H9 (cell line): ENCODE data around the gene RASGRF1. TPM values are rescaled to one million over a fixed set of nuclear protein-coding genes. Genes with fewer than 3 reads are reported as not detected.

ENCODE experiments used
- DNase-seq: peaks from one replicate; pipeline ENCODE4 v3.0.0-alpha.2; 2017
- H2AFZ ChIP-seq: one replicate; pipeline ENCODE4 v1.6.1; 2013; ENCODE audit warnings: mild to moderate bottlenecking, low read length, control low read depth, moderate library complexity
- H2AK5ac ChIP-seq: 2 replicates; pipeline ENCODE4 v1.6.1; 2013; ENCODE audit warnings: low read length, control low read depth, mixed read lengths; ENCODE audit not compliant: insufficient read length
- H2BK120ac ChIP-seq: one replicate; pipeline ENCODE4 v1.6.1; 2013; ENCODE audit warnings: low read depth, mild to moderate bottlenecking, low read length, control low read depth, inconsistent platforms; ENCODE audit not compliant: poor library complexity, severe bottlenecking
- H2BK12ac ChIP-seq: 2 replicates; pipeline ENCODE4 v1.6.1; 2013; ENCODE audit warnings: low read length, control low read depth, mixed read lengths, low read depth; ENCODE audit not compliant: insufficient read length
- H2BK15ac ChIP-seq: 2 replicates; pipeline ENCODE4 v1.6.1; 2013; ENCODE audit warnings: low read depth, low read length, control low read depth
- H2BK20ac ChIP-seq: one replicate; pipeline ENCODE4 v1.6.1; 2013; ENCODE audit warnings: low read depth, mild to moderate bottlenecking, low read length, control low read depth, inconsistent platforms; ENCODE audit not compliant: poor library complexity, severe bottlenecking
- H2BK5ac ChIP-seq: 2 replicates; pipeline ENCODE4 v1.6.1; 2013; ENCODE audit warnings: low read length, control low read depth, mixed read lengths; ENCODE audit not compliant: insufficient read length
- H3K14ac ChIP-seq: 2 replicates; pipeline ENCODE4 v1.6.1; 2013; ENCODE audit warnings: low read length, control low read depth; ENCODE audit not compliant: insufficient read depth
- H3K18ac ChIP-seq: 2 replicates; pipeline ENCODE4 v1.6.1; 2013; ENCODE audit warnings: low read depth, mild to moderate bottlenecking, mixed read lengths, low read length, control low read depth; ENCODE audit not compliant: insufficient read length
- H3K23ac ChIP-seq: 2 replicates; pipeline ENCODE4 v1.6.1; 2013; ENCODE audit warnings: low read length, control low read depth, mixed read lengths, low read depth; ENCODE audit not compliant: insufficient read length
- H3K23me2 ChIP-seq: 2 replicates; pipeline ENCODE4 v1.6.1; 2013; ENCODE audit warnings: low read depth, mild to moderate bottlenecking, mixed read lengths, low read length, control low read depth; ENCODE audit not compliant: insufficient read length, poor library complexity, severe bottlenecking
- H3K27ac ChIP-seq: 2 replicates; pipeline ENCODE4 v1.5.1; 2013; ENCODE audit warnings: low read length, control low read depth, mixed read lengths, low read depth; ENCODE audit not compliant: insufficient read length
- H3K27me3 ChIP-seq: 2 replicates; pipeline ENCODE4 v1.6.1; 2013; ENCODE audit warnings: low read length, control low read depth, inconsistent platforms; ENCODE audit not compliant: insufficient read depth
- H3K4ac ChIP-seq: 2 replicates; pipeline ENCODE4 v1.6.1; 2013; ENCODE audit warnings: low read depth, mild to moderate bottlenecking, control low read depth, inconsistent platforms, low read length, moderate library complexity
- H3K4me1 ChIP-seq: 2 replicates; pipeline ENCODE4 v1.6.1; 2013; ENCODE audit warnings: low read length, control low read depth, inconsistent platforms; ENCODE audit not compliant: insufficient read depth
- H3K4me2 ChIP-seq: 2 replicates; pipeline ENCODE4 v1.6.1; 2013; ENCODE audit warnings: low read length, control low read depth, mixed read lengths; ENCODE audit not compliant: insufficient read length, insufficient read depth
- H3K56ac ChIP-seq: 2 replicates; pipeline ENCODE4 v1.6.1; 2013; ENCODE audit warnings: low read depth, mild to moderate bottlenecking, mixed read lengths, low read length, control low read depth; ENCODE audit not compliant: insufficient read length
- H3K79me1 ChIP-seq: 2 replicates; pipeline ENCODE4 v1.6.1; 2013; ENCODE audit warnings: low read depth, mild to moderate bottlenecking, moderate library complexity, low read length, control low read depth, inconsistent platforms; ENCODE audit not compliant: insufficient read depth, poor library complexity, severe bottlenecking
- H3K79me2 ChIP-seq: 2 replicates; pipeline ENCODE4 v1.6.1; 2013; ENCODE audit warnings: low read length, control low read depth, inconsistent platforms; ENCODE audit not compliant: insufficient read depth
- H3K9ac ChIP-seq: 2 replicates; pipeline ENCODE4 v1.6.1; 2013; ENCODE audit warnings: low read length, control low read depth, mixed read lengths; ENCODE audit not compliant: insufficient read length; ENCODE audit errors: extremely low read depth
- H3K9me3 ChIP-seq: one replicate; pipeline ENCODE4 v1.6.1; 2013; ENCODE audit warnings: low read depth, low read length, inconsistent platforms; ENCODE audit not compliant: control insufficient read depth
- H3T11ph ChIP-seq: one replicate; pipeline ENCODE4 v1.6.1; 2013; ENCODE audit warnings: mild to moderate bottlenecking, low read length, control low read depth, inconsistent platforms
- H4K20me1 ChIP-seq: one replicate; pipeline ENCODE4 v1.6.1; 2013; ENCODE audit not compliant: control insufficient read depth, insufficient read length, insufficient read depth
- H4K5ac ChIP-seq: 2 replicates; pipeline ENCODE4 v1.6.1; 2013; ENCODE audit warnings: low read depth, mild to moderate bottlenecking, mixed read lengths, low read length, control low read depth; ENCODE audit not compliant: insufficient read length
- H4K8ac ChIP-seq: replicated peaks from 2 replicates; pipeline ENCODE4 v1.6.1; 2013; ENCODE audit warnings: low read length, control low read depth, mixed read lengths, low read depth; ENCODE audit not compliant: insufficient read length
- H4K91ac ChIP-seq: 2 replicates; pipeline ENCODE4 v1.6.1; 2013; ENCODE audit warnings: low read depth, mild to moderate bottlenecking, moderate library complexity, mixed read lengths, low read length, control low read depth; ENCODE audit not compliant: insufficient read length
- H3K27ac Mint-ChIP-seq, 3 experiments: 2 replicates in 2 of 3; 3 replicates in 1 of 3; pipeline ENCODE4 v1.8.0; 2020 to 2021; ENCODE audit warnings: mixed read lengths in 3 of 3, mild to moderate bottlenecking in 1 of 3, moderate library complexity in 1 of 3
- H3K27me3 Mint-ChIP-seq: 2 replicates; pipeline ENCODE4 v1.8.0; 2021; ENCODE audit warnings: low read depth, mild to moderate bottlenecking, moderate library complexity, mixed read lengths
- H3K36me3 Mint-ChIP-seq, 3 experiments: 2 replicates in 2 of 3; 3 replicates in 1 of 3; pipeline ENCODE4 v1.8.0; 2020 to 2021; ENCODE audit warnings: low read depth in 3 of 3, mixed read lengths in 3 of 3; ENCODE audit not compliant: insufficient read depth in 1 of 3
- H3K4me1 Mint-ChIP-seq, 2 experiments: 2 replicates each; pipeline ENCODE4 v1.8.0; 2020; ENCODE audit warnings: mixed read lengths in 2 of 2
- H3K4me3 Mint-ChIP-seq, 2 experiments: 2 replicates in 1 of 2; 3 replicates in 1 of 2; pipeline ENCODE4 v1.8.0; 2020 to 2021; ENCODE audit warnings: mild to moderate bottlenecking in 2 of 2, mixed read lengths in 2 of 2, moderate library complexity in 1 of 2
- H3K9me3 Mint-ChIP-seq, 2 experiments: 2 replicates in 1 of 2; 3 replicates in 1 of 2; pipeline ENCODE4 v1.8.0; 2020; ENCODE audit warnings: mild to moderate bottlenecking in 2 of 2, mixed read lengths in 2 of 2, moderate library complexity in 1 of 2
- WGBS: extraction: QIAGEN DNeasy Blood & Tissue Kit; methylation state at CpG from one replicate; pipeline ENCODE4 v1.1.7; 2013; ENCODE audit warnings: missing lambda C conversion rate, low lambda C conversion rate, mixed read lengths; ENCODE audit not compliant: insufficient read length; ENCODE audit errors: extremely low coverage; 5-methylcytosine and 5-hydroxymethylcytosine counted together
- total RNA-seq: library from RNA; stranded (reverse); gene quantifications from 2 replicates; pipeline ENCODE4 v1.2.1, GENCODE V29; 2021
- TF ChIP-seq, protein P1 (sequence below): fragments of 200-600 bp; sonication (generic); conservative IDR thresholded peaks from 3 replicates; pipeline ENCODE4 v1.8.0; 2021; ENCODE audit warnings: antibody characterized with exemption, mild to moderate bottlenecking

RASGRF1 gene
- total RNA-seq, 1 experiment from 2014 or later = 0.48 TPM

DNA sequence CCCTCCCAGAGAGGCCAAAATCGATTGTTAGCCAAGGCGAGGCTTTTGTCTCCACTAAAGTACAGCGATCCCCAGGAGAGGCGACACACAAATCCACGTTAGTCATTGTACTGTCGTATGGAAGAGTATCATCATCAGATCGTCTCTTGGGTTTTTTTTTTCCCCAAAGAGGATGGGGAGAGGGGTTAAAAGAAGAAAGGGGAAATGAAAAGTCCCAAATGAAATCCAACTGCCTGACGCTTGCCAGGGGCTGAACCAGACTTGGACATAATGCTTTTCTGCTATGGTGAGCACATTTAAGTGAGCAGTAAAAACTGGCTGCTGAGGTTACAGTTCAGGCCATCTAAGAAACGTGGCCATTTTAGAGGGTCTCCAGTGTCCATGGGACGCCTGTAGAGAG lies 107.8 kb downstream of the RASGRF1 start:
- Histone ChIP-seq H4K5ac (no peak overlapping the region), H3K79me2 (no peaks in the 10 kb centered on the region), H3K56ac (no peak overlapping the region), H2BK20ac (no peak overlapping the region), H3K27me3 (no peaks in the 10 kb centered on the region), H3K27ac (no peak overlapping the region), H3K79me1 (no peaks in the 10 kb centered on the region), H2BK5ac (no peak overlapping the region), H3K9ac (no peak overlapping the region), H2BK120ac (no peak overlapping the region), H3K23ac (no peak overlapping the region), H4K91ac (no peak overlapping the region), H2AK5ac (no peak overlapping the region), H3K4me1 (no peaks in the 10 kb centered on the region), H3T11ph (no peak overlapping the region), H4K8ac (no peak overlapping the region), H3K9me3 (no peaks in the 10 kb centered on the region), H4K20me1 (no peaks in the 10 kb centered on the region), H3K23me2 (no peaks in the 10 kb centered on the region), H3K14ac (no peak overlapping the region), H2BK12ac (no peak overlapping the region), H2AFZ (no peak overlapping the region), H3K18ac (no peak overlapping the region), H3K4me2 (no peak overlapping the region), H2BK15ac (no peak overlapping the region), H3K4ac (no peak overlapping the region)
- Mint-ChIP-seq H3K4me3 (no peak overlapping the region), H3K27ac (no peak overlapping the region), H3K27me3 (peaks cover 29% of the 10 kb centered on the region), H3K36me3 (no peaks in the 10 kb centered on the region; a peak in 1 of 7 replicates), H3K4me1 (peaks cover 0 to 14% of the 10 kb centered on the region in 2 experiments; a peak in 3 of 4 replicates), H3K9me3 (no peaks in the 10 kb centered on the region)
- no CpG with 5 or more reads among the region's 10 CpGs for whole genome bisulfite sequencing
- DNase-seq = no peak
- TF ChIP-seq, protein P1, sequence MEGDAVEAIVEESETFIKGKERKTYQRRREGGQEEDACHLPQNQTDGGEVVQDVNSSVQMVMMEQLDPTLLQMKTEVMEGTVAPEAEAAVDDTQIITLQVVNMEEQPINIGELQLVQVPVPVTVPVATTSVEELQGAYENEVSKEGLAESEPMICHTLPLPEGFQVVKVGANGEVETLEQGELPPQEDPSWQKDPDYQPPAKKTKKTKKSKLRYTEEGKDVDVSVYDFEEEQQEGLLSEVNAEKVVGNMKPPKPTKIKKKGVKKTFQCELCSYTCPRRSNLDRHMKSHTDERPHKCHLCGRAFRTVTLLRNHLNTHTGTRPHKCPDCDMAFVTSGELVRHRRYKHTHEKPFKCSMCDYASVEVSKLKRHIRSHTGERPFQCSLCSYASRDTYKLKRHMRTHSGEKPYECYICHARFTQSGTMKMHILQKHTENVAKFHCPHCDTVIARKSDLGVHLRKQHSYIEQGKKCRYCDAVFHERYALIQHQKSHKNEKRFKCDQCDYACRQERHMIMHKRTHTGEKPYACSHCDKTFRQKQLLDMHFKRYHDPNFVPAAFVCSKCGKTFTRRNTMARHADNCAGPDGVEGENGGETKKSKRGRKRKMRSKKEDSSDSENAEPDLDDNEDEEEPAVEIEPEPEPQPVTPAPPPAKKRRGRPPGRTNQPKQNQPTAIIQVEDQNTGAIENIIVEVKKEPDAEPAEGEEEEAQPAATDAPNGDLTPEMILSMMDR = no peak
